HG02970 (cell line): Measurements from ENCODE around the gene SMARCA2.

Experiments
- ATAC-seq: cut with Tn5 transposase; IDR thresholded peaks from one replicate; pipeline ENCODE4 v1.9.1; 2021; ENCODE audit warnings: mild to moderate bottlenecking, moderate library complexity, moderate number of reproducible peaks; ENCODE audit not compliant: unreplicated experiment, low FRiP score

The SMARCA2 gene

DNA sequence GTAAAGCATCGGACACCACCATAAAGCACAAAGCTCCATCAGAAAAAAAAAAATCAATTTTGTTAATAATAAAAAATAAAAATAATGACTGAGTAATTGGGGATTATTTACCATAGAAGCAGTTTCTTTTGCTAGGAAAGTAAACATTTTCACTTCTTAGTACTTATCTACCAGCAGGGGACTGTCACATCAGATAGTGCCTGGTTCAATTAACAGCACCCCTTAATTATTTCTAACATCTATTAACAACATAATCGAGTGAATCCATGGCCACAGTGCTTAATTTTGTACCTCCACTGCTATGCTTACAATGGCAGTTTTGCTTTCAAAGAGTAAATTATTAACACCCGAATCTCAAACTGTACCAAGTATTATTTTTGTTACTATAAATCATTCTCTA, 221.7 kb downstream of the SMARCA2 start:
- no peak for ATAC-seq

DNA sequence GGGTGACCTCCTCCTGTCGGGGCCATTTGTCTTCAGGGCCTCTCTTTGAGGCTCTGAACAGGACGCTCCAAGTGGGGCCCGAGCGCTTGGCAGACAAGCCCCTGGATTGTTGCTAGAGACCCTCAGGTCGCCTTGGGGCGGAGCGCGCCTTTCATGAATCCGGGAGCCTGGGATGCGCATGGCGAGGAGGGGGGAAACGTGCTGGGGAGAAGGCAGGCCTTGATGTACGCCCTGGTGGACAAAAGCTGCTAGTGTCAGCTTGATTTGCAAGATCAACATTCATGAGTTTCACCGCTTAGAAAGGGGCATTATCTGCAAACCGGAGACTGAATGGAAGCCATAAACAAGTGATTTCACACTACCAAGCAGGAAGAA, 226.3 kb downstream of the SMARCA2 start:
- peak; percentile 8 for ATAC-seq

DNA sequence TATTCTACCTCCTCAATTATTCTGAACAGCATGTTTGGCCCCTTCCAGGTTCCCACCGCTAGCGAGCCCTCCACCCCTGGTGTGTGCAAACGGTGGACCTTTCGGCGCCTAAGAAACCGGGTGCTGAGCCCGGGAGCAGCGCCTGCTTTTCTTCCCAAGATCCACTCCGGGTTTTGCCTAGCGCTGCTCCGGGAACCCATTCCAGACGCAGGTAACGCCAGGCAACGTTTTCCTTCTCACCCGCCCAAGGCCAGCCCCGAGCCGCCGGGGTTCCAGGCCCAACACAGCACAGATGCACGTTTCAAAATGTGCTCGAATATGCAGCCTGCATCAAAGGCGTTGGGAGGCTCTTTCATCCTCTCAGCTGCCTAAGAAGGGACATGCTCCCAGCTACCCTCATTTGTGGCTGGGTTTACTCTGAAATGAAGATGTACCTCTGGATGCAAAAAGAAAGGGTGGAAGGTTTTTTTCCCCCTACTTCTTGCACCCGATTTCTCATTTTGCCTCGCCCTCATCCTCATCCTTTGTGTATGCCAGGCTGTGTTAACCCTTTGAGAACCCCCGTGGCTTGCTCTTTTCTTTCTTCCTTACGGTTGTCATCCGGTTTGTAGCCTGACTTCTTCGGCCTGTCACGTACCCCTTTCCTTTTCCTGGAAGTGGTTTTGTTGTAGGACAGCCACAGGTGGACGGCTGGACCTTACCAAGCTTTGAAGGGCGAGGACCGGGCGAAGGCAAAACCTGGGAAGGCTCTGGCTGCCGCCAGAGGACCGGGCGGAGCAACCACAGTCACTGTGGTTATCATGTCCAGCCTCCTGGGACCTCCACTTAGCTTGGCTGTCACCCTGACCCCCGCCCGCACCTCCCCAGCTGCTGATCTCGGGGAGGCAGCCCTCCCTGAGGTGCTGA, 226.9 kb downstream of the SMARCA2 start:
- peak; percentile 70 for ATAC-seq

DNA sequence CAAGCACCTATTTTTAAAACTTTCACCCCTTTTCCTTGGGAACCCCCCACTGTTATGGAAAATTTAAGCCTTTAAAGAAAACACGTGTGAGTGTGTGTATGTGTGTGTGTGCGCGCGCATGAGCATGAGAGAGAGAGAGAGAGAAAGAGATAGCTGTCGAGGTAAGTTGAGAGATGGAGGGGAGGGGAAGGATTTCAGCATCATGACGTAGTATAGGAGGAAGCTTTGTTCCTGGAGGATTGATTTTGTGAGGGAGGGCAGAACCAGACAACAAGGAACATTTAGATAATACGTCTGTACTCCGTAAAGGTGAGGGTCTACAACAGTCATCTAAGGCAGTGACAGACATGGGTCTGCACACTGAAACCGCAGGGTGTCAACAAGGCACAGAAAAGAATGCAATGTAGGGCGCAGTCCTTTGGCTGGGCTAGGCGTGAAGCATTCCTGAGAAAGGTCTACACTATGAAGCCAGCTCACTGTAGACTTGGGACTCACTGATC, 227.7 kb downstream of the SMARCA2 start:
- ATAC-seq = no peak
